ENCODE measurements around the gene SEC14L5.

The SEC14L5 gene

GRCh38 chr16:4913774-4914525 lies 44.2 kb upstream of the SEC14L5 start:
- no peak for DNase-seq (ENCODE audit: low read depth)
- TF ChIP-seq, protein P1, sequence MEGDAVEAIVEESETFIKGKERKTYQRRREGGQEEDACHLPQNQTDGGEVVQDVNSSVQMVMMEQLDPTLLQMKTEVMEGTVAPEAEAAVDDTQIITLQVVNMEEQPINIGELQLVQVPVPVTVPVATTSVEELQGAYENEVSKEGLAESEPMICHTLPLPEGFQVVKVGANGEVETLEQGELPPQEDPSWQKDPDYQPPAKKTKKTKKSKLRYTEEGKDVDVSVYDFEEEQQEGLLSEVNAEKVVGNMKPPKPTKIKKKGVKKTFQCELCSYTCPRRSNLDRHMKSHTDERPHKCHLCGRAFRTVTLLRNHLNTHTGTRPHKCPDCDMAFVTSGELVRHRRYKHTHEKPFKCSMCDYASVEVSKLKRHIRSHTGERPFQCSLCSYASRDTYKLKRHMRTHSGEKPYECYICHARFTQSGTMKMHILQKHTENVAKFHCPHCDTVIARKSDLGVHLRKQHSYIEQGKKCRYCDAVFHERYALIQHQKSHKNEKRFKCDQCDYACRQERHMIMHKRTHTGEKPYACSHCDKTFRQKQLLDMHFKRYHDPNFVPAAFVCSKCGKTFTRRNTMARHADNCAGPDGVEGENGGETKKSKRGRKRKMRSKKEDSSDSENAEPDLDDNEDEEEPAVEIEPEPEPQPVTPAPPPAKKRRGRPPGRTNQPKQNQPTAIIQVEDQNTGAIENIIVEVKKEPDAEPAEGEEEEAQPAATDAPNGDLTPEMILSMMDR (IDR thresholded peaks at IDR 0.05; ENCODE audit: insufficient read depth, low read depth, low read length, missing control alignments), result no peak
- H3K4me3 ChIP-seq (ENCODE audit: low read length), result no peak overlapping the region

- no peak for DNase-seq (ENCODE audit: low read depth)
- no peak overlapping the region for H3K4me3 ChIP-seq (ENCODE audit: low read length)
- TF ChIP-seq, protein P1 (IDR thresholded peaks at IDR 0.05; ENCODE audit: insufficient read depth, low read depth, low read length, missing control alignments), result no peak
Observed at GRCh38 chr16:4914528-4915225, 43.5 kb upstream of the SEC14L5 start.

DNA sequence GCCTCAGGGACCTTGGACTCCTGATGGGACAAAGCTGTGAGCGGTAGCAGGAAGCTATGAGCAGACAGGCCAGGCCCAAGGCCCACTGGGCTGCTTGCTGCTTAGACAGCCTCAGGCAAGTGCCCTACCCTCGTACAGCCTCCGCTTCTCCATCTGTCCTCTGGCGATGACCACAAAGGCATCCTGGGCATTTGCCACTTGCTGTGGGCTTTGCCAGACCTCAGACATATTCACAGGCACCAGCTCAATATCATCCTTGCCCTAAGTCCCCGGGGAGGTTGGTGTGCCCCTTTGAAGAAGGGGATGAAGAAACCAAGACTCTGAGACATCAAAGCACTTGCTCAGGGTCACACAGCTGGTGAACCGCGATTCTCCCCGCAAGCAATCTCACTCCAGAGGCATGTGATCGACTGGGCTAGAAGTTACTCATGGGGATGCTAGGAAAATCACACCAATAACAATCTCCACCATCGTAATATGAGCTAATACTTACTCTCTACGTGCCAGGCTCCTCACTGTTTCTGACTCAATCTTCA lies 42.8 kb upstream of the SEC14L5 start:
- no peak overlapping the region for H3K4me3 ChIP-seq (ENCODE audit: low read length)
- peak; percentile 51 for DNase-seq (ENCODE audit: low read depth)
- TF ChIP-seq, protein P1 (IDR thresholded peaks at IDR 0.05; ENCODE audit: insufficient read depth, low read depth, low read length, missing control alignments), result no peak

DNA sequence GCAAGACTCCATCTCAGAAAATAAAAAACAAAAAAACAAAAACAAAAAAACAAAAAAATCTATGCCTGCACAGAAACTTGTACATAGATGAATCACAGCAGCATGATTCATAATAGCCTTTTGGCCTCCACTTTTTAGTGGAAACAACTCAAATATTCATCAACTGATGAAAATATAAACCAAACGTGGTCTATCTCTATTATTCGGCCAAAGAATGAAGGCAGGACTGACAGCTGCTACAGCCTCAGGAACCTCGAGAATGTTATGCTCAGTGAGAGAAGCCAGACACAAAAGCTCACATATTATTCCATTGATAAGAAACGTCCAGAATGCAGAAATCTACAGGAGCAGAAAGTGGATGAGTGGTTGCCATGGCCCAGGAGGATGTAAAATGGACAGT lies 41.0 kb upstream of the SEC14L5 start:
- TF ChIP-seq, protein P1 (IDR thresholded peaks at IDR 0.05; ENCODE audit: insufficient read depth, low read depth, low read length, missing control alignments), result no peak
- no peak for DNase-seq (ENCODE audit: low read depth)
- H3K4me3 ChIP-seq (ENCODE audit: low read length), result no peak overlapping the region

- H3K4me3 ChIP-seq (ENCODE audit: low read length), result no peak overlapping the region
- TF ChIP-seq, protein P1 (IDR thresholded peaks at IDR 0.05; ENCODE audit: insufficient read depth, low read depth, low read length, missing control alignments), result no peak
- peak; percentile 67 for DNase-seq (ENCODE audit: low read depth)
Observed at GRCh38 chr16:4918781-4919251, 39.3 kb upstream of the SEC14L5 start.

DNA sequence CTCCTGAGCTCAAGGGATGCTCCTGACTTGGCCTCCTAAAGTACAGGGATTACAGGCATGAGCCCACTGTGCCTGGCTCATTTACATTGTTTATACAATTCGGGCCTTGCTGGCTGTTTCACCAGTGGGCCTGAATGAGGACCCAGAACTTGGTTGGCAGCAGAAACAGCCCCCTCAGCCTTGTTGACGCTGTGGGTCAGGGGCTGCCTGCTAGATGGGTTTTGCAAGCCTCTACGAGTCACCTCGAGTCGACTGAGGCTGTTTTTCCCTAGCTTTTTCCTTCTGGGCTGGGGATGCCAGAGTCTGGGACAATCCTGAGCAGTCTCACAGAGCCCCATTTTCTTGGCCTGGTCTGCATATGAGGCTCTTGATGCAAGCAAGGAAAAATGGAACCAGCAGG lies 37.3 kb upstream of the SEC14L5 start:
- DNase-seq (ENCODE audit: low read depth), result no peak
- TF ChIP-seq, protein P1 (IDR thresholded peaks at IDR 0.05; ENCODE audit: insufficient read depth, low read depth, low read length, missing control alignments), result no peak
- H3K4me3 ChIP-seq (ENCODE audit: low read length), result no peak overlapping the region
